Chondrocyte (in vitro differentiated cells): Measurements from ENCODE around the gene YPEL3. TPM values are rescaled to one million over a fixed set of nuclear protein-coding genes. Genes with fewer than 3 reads are reported as not detected.
"Not testable (repeated sequence)": the region's sequence is repeated elsewhere in the genome, so short reads cannot be mapped to it uniquely, and the experiment has no call there.

Experiments
- DNase-seq: peaks from one replicate; pipeline ENCODE4 v3.0.0; 2021; ENCODE audit warnings: mixed read lengths, low spot score
- H3K27ac Mint-ChIP-seq: one replicate; pipeline ENCODE4 v1.8.0; 2021; ENCODE audit warnings: mild to moderate bottlenecking, moderate library complexity, mixed read lengths; ENCODE audit not compliant: unreplicated experiment
- H3K27me3 Mint-ChIP-seq: 2 replicates; pipeline ENCODE4 v1.8.0; 2021; ENCODE audit warnings: low read depth, mixed read lengths
- H3K36me3 Mint-ChIP-seq: 2 replicates; pipeline ENCODE4 v1.8.0; 2021; ENCODE audit warnings: low read depth, mixed read lengths
- H3K4me1 Mint-ChIP-seq: 2 replicates; pipeline ENCODE4 v1.8.0; 2021; ENCODE audit warnings: low read depth, mild to moderate bottlenecking, mixed read lengths
- H3K4me3 Mint-ChIP-seq: one replicate; pipeline ENCODE4 v1.8.0; 2021; ENCODE audit warnings: mild to moderate bottlenecking, moderate library complexity, mixed read lengths; ENCODE audit not compliant: unreplicated experiment
- H3K9me3 Mint-ChIP-seq: 2 replicates; pipeline ENCODE4 v1.8.0; 2021; ENCODE audit warnings: low read depth, mixed read lengths
- CTCF ChIP-seq: fragments of 200-600 bp; sonication (generic); IDR thresholded peaks from 2 replicates; pipeline ENCODE4 v1.5.0; 2021; ENCODE audit warnings: antibody characterized with exemption, mild to moderate bottlenecking, moderate library complexity
- total RNA-seq: library from RNA; stranded (reverse); gene quantifications from 3 replicates; pipeline ENCODE4 v1.2.1, GENCODE V29; 2021

Gene YPEL3
- total RNA-seq, 1 donor from 2014 or later = 23.3 TPM

- H3K9me3 Mint-ChIP-seq = no peaks in the 10 kb centered on the region
- no peak for DNase-seq
- H3K27ac Mint-ChIP-seq = no peak overlapping the region
- no peaks in the 10 kb centered on the region for H3K4me1 Mint-ChIP-seq
- TF ChIP-seq CTCF = no peak
- no peaks in the 10 kb centered on the region for H3K36me3 Mint-ChIP-seq
- no peaks in the 10 kb centered on the region for H3K27me3 Mint-ChIP-seq
- no peak overlapping the region for H3K4me3 Mint-ChIP-seq
These were observed 36.6 kb upstream of the YPEL3 start for GRCh38 chr16:30132591-30132990.

GRCh38 chr16:30131869-30132475, 36.0 kb upstream of the YPEL3 start:
- H3K27me3 Mint-ChIP-seq = no peaks in the 10 kb centered on the region
- H3K4me1 Mint-ChIP-seq = no peaks in the 10 kb centered on the region
- DNase-seq = no peak
- H3K9me3 Mint-ChIP-seq = no peaks in the 10 kb centered on the region
- H3K4me3 Mint-ChIP-seq = no peak overlapping the region
- no peak overlapping the region for H3K27ac Mint-ChIP-seq
- H3K36me3 Mint-ChIP-seq = no peaks in the 10 kb centered on the region
- no peak for TF ChIP-seq CTCF

GRCh38 chr16:30127993-30128392, 32.0 kb upstream of the YPEL3 start:
- no peaks in the 10 kb centered on the region for H3K27me3 Mint-ChIP-seq
- TF ChIP-seq CTCF = no peak
- peaks cover 12% of the 10 kb centered on the region for H3K4me1 Mint-ChIP-seq
- no peaks in the 10 kb centered on the region for H3K9me3 Mint-ChIP-seq
- H3K36me3 Mint-ChIP-seq = no peaks in the 10 kb centered on the region
- H3K27ac Mint-ChIP-seq = no peak overlapping the region
- no peak overlapping the region for H3K4me3 Mint-ChIP-seq
- no peak for DNase-seq

- not testable (repeated sequence) for H3K4me3 Mint-ChIP-seq, H3K9me3 Mint-ChIP-seq, H3K27me3 Mint-ChIP-seq, DNase-seq, H3K27ac Mint-ChIP-seq, H3K36me3 Mint-ChIP-seq
- H3K4me1 Mint-ChIP-seq = peaks cover 24% of the 10 kb centered on the region
These were observed 29.7 kb upstream of the YPEL3 start for GRCh38 chr16:30125690-30126089.

- H3K4me1 Mint-ChIP-seq = peaks cover 24% of the 10 kb centered on the region
- TF ChIP-seq CTCF = no peak
- DNase-seq = no peak
- H3K27ac Mint-ChIP-seq = no peak overlapping the region
- H3K4me3 Mint-ChIP-seq = no peak overlapping the region
- H3K27me3 Mint-ChIP-seq = no peaks in the 10 kb centered on the region
- no peaks in the 10 kb centered on the region for H3K36me3 Mint-ChIP-seq
- H3K9me3 Mint-ChIP-seq = no peaks in the 10 kb centered on the region
These were observed 29.0 kb upstream of the YPEL3 start for GRCh38 chr16:30124985-30125379.

GRCh38 chr16:30122604-30123160, 26.7 kb upstream of the YPEL3 start:
- Mint-ChIP-seq H3K4me3 (peak overlapping the region; percentile 87), H3K27me3 (no peaks in the 10 kb centered on the region), H3K9me3 (no peaks in the 10 kb centered on the region), H3K27ac (peak overlapping the region; percentile 57), H3K36me3 (peaks cover 7% of the 10 kb centered on the region), H3K4me1 (peaks cover 24% of the 10 kb centered on the region)
- TF ChIP-seq CTCF = no peak
- no peak for DNase-seq
